SK-N-SH (cell line): ENCODE data around the gene PAPPA2.

ENCODE experiments used
- EZH2phosphoT487 ChIP-seq: fragments of 200-600 bp; sonication (generic); IDR thresholded peaks from 2 replicates; pipeline ENCODE4 v1.6.1; 2017; ENCODE audit warnings: low read depth, mixed run types, mild to moderate bottlenecking, antibody characterized with exemption, moderate library complexity, borderline replicate concordance
- TF ChIP-seq, protein P1 (sequence below): fragments of 200-600 bp; sonication (generic); IDR thresholded peaks from 2 replicates; pipeline ENCODE4 v1.6.1; 2017; ENCODE audit warnings: antibody characterized with exemption, mild to moderate bottlenecking, moderate library complexity

DNA sequence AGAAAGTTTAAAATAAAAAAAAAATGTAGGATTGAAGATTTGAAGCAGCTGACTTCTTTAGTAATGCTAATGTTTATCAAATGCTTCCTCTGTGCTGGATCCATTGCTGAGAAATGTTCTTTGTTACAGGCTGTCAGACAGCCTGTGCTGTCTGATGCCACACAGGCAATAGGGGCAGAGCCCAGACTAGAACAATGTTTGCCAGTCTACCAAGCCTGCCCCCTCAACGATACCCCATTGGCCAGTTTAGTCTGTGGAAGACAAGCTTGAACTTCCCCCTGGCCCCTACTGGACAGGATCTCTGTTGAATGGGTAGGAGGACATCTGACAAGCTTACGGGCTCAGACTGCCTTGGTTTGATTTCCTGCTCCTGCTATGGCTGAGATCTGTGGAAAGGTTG is 79.4 kb downstream of the PAPPA2 start:
- TF ChIP-seq, protein P1, sequence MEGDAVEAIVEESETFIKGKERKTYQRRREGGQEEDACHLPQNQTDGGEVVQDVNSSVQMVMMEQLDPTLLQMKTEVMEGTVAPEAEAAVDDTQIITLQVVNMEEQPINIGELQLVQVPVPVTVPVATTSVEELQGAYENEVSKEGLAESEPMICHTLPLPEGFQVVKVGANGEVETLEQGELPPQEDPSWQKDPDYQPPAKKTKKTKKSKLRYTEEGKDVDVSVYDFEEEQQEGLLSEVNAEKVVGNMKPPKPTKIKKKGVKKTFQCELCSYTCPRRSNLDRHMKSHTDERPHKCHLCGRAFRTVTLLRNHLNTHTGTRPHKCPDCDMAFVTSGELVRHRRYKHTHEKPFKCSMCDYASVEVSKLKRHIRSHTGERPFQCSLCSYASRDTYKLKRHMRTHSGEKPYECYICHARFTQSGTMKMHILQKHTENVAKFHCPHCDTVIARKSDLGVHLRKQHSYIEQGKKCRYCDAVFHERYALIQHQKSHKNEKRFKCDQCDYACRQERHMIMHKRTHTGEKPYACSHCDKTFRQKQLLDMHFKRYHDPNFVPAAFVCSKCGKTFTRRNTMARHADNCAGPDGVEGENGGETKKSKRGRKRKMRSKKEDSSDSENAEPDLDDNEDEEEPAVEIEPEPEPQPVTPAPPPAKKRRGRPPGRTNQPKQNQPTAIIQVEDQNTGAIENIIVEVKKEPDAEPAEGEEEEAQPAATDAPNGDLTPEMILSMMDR: no peak
- TF ChIP-seq EZH2phosphoT487: no peak
